OCI-LY7 (cell line): ENCODE data around the gene SH3BP5L.

Source experiments
- EZH2phosphoT487 ChIP-seq: fragments of 200-600 bp; sonication (generic); IDR thresholded peaks from 2 replicates; pipeline ENCODE4 v1.6.1; 2018; ENCODE audit warnings: low read depth, borderline replicate concordance, mild to moderate bottlenecking, mixed run types, antibody characterized with exemption, low read length, moderate library complexity, mixed read lengths
- TF ChIP-seq, protein P1 (sequence below): fragments of 200-600 bp; sonication (generic); conservative IDR thresholded peaks from 2 replicates; pipeline ENCODE4 v1.5.1; 2014; ENCODE audit warnings: mild to moderate bottlenecking, antibody characterized with exemption, low read length, moderate library complexity, mixed read lengths

DNA sequence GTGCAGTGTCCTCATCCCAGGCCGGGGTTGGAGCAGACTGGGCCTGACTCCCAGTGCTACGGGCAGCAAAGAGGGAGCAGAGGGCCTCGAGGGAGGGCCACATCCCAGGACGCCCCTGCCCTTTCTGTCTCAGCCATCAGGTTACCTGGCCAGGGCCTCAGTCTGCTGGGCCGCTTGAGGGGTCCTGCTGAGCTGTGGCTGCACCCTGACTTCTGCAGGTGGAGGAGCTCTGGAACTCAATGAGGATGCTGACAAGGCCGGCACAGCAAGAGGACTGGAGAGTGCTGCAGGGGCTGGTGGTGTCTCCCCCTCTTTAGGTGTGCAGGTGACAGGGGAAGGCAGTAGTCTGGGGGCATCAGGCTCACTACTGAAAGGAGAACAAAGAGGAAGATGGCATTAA is 29.9 kb upstream of the SH3BP5L start:
- TF ChIP-seq, protein P1, sequence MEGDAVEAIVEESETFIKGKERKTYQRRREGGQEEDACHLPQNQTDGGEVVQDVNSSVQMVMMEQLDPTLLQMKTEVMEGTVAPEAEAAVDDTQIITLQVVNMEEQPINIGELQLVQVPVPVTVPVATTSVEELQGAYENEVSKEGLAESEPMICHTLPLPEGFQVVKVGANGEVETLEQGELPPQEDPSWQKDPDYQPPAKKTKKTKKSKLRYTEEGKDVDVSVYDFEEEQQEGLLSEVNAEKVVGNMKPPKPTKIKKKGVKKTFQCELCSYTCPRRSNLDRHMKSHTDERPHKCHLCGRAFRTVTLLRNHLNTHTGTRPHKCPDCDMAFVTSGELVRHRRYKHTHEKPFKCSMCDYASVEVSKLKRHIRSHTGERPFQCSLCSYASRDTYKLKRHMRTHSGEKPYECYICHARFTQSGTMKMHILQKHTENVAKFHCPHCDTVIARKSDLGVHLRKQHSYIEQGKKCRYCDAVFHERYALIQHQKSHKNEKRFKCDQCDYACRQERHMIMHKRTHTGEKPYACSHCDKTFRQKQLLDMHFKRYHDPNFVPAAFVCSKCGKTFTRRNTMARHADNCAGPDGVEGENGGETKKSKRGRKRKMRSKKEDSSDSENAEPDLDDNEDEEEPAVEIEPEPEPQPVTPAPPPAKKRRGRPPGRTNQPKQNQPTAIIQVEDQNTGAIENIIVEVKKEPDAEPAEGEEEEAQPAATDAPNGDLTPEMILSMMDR = no peak
- TF ChIP-seq EZH2phosphoT487 = no peak
